MCF 10A (cell line): ENCODE data around the gene RTKN2. TPM values are rescaled to one million over a fixed set of nuclear protein-coding genes. Genes with fewer than 3 reads are reported as not detected.
A peak's percentile ranks its signal among the peaks of the same experiment; 100 is the strongest.

Source experiments
- BruUV-seq: library from RNA; stranded (reverse); fragments of 400-500 nt; replicated peaks from 2 replicates; lab custom pipeline; 2021; lab: Mats Ljungman, UMichigan
- CTCF ChIA-PET: fragments of 300-600 bp; sonication (Branson Sonifier 250); formaldehyde crosslinking; extraction: SDS; loops from one replicate; lab custom pipeline; 2021; ENCODE audit warnings: antibody characterized with exemption, inconsistent platforms; lab: Yijun Ruan, JAX
- POLR2A ChIA-PET: fragments of 300-600, 350-650 bp; sonication (Branson Sonifier 250); formaldehyde crosslinking; extraction: SDS; loops from one replicate; lab custom pipeline; 2020; ENCODE audit warnings: antibody characterized with exemption, inconsistent platforms; lab: Yijun Ruan, JAX
- DNase-seq: peaks from one replicate; pipeline ENCODE4 v3.0.0-alpha.2; 2018; ENCODE audit not compliant: unreplicated experiment
- H3K27ac Mint-ChIP-seq: one replicate; pipeline ENCODE4 v1.8.0; 2022; ENCODE audit warnings: mild to moderate bottlenecking, low read depth, mixed read lengths; ENCODE audit not compliant: unreplicated experiment
- H3K27me3 Mint-ChIP-seq: one replicate; pipeline ENCODE4 v1.8.0; 2022; ENCODE audit warnings: mixed read lengths; ENCODE audit not compliant: insufficient read depth, unreplicated experiment
- H3K36me3 Mint-ChIP-seq: one replicate; pipeline ENCODE4 v1.8.0; 2022; ENCODE audit warnings: mild to moderate bottlenecking, moderate library complexity, mixed read lengths; ENCODE audit not compliant: insufficient read depth, unreplicated experiment
- H3K4me1 Mint-ChIP-seq: one replicate; pipeline ENCODE4 v1.8.0; 2022; ENCODE audit warnings: mixed read lengths; ENCODE audit not compliant: insufficient read depth, unreplicated experiment
- H3K4me3 Mint-ChIP-seq: one replicate; pipeline ENCODE4 v1.8.0; 2022; ENCODE audit warnings: mild to moderate bottlenecking, moderate library complexity, mixed read lengths; ENCODE audit not compliant: unreplicated experiment
- H3K9me3 Mint-ChIP-seq: one replicate; pipeline ENCODE4 v1.8.0; 2022; ENCODE audit warnings: mixed read lengths; ENCODE audit not compliant: unreplicated experiment
- intact Hi-C: fragments of 100-400 bp; cut with micrococcal nuclease; formaldehyde crosslinking; loops from 2 replicates; pipeline ENCODE4 v1.14.1; 2022
- total RNA-seq: library from RNA; stranded (reverse); gene quantifications from 2 replicates; pipeline ENCODE4 v1.2.3, GENCODE V29; 2022
- TF ChIP-seq, protein P1 (sequence below): fragments of 200-600 bp; IDR thresholded peaks from one replicate; pipeline ENCODE4 v1.8.0; 2022; ENCODE audit warnings: antibody characterized with exemption, mild to moderate bottlenecking; ENCODE audit not compliant: unreplicated experiment

The RTKN2 gene
- total RNA-seq, 1 experiment from 2014 or later: 2.6 TPM

DNA sequence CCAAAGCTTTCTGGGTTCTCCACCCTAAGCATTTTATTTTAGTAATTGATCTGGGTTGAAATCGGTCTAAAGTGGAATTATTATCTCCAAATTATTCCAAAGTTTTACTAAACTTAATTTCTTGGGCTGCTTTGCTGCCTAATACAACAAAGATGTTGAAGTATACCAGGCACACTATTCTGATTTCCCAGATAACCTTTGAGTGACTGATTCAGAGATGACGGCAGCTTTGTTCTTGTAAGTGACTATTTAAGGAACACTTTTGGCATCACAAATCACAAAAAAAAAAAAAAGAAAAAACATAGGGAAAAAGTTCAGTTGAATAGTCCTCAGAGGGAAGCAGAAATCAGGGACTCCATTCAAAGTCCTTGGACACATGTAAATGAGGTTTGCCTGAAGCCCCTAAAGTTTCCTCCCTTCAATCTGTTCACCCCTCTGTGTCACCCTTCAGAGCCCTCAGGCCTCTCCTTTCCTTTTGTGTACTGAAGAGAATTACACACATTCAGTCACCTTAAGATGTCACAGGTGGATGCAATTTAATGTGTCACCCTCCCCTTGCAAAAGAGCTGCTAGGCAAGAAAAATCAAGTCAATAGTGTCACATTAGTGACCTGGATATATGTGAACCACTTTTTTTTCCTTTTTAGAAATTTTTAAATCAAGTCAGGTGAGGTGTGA lies 81.5 kb downstream of the RTKN2 start:
- TF ChIP-seq, protein P1, sequence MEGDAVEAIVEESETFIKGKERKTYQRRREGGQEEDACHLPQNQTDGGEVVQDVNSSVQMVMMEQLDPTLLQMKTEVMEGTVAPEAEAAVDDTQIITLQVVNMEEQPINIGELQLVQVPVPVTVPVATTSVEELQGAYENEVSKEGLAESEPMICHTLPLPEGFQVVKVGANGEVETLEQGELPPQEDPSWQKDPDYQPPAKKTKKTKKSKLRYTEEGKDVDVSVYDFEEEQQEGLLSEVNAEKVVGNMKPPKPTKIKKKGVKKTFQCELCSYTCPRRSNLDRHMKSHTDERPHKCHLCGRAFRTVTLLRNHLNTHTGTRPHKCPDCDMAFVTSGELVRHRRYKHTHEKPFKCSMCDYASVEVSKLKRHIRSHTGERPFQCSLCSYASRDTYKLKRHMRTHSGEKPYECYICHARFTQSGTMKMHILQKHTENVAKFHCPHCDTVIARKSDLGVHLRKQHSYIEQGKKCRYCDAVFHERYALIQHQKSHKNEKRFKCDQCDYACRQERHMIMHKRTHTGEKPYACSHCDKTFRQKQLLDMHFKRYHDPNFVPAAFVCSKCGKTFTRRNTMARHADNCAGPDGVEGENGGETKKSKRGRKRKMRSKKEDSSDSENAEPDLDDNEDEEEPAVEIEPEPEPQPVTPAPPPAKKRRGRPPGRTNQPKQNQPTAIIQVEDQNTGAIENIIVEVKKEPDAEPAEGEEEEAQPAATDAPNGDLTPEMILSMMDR: no peak
- no peaks in the 10 kb centered on the region for H3K4me1 Mint-ChIP-seq
- intact Hi-C loops: no loop called here
- no peaks in the 10 kb centered on the region for H3K27me3 Mint-ChIP-seq
- H3K36me3 Mint-ChIP-seq: no peaks in the 10 kb centered on the region
- H3K27ac Mint-ChIP-seq: peak overlapping the region; percentile 19
- H3K4me3 Mint-ChIP-seq: no peak overlapping the region
- ChIA-PET POLR2A (no interaction called here), CTCF (interaction anchor here (0.6 kb wide), 1 partner anchor 538 kb away, joined by 3 read pairs; no protein-coding TSS in a partner anchor)
- no peaks in the 10 kb centered on the region for H3K9me3 Mint-ChIP-seq
- no TSS peak for BruUV-seq
- no peak for DNase-seq

DNA sequence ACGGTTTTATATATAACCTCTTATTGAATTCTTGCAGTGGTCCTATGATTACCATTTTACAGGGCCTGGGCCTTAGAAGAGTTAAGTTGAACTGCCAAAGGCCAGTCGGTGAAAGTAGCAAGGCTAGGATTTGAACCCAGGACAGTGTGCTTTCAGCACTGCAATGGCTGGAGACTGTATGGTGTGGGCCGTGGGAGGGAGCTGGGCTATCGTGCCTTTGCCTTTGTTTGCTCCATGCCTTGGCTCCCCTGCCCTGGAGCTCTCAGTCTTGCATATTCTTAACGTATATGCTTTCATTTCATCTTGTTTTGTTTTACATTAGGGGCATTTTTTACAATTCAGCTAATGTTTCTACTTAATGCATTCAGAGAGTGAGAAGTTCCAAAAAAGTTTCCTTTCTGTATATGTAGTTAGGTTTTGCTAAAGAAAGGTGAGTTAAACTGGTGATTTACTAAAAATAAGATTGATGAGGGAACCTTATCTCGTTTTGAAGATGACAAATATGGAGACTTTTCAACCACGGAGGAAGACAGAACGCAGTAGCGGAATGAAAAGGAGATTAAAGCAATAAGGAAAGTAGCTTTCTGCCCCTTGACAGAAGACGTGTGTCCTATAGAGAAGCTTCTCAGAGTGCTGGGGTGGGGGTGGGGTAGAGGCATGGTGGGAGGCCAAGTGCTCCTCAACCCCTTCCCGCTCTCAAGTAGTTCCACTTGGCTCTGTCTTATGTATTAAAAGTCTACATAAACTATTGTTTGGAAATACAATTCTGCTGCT lies 82.5 kb downstream of the RTKN2 start:
- H3K9me3 Mint-ChIP-seq: peaks cover 3% of the 10 kb centered on the region
- no peaks in the 10 kb centered on the region for H3K27me3 Mint-ChIP-seq
- H3K36me3 Mint-ChIP-seq: no peaks in the 10 kb centered on the region
- ChIA-PET CTCF (no interaction called here), POLR2A (no interaction called here)
- H3K4me1 Mint-ChIP-seq: no peaks in the 10 kb centered on the region
- no peak overlapping the region for H3K4me3 Mint-ChIP-seq
- DNase-seq: no peak
- BruUV-seq: no TSS peak
- no peak overlapping the region for H3K27ac Mint-ChIP-seq
- TF ChIP-seq, protein P1: no peak
- intact Hi-C loops: no loop called here

DNA sequence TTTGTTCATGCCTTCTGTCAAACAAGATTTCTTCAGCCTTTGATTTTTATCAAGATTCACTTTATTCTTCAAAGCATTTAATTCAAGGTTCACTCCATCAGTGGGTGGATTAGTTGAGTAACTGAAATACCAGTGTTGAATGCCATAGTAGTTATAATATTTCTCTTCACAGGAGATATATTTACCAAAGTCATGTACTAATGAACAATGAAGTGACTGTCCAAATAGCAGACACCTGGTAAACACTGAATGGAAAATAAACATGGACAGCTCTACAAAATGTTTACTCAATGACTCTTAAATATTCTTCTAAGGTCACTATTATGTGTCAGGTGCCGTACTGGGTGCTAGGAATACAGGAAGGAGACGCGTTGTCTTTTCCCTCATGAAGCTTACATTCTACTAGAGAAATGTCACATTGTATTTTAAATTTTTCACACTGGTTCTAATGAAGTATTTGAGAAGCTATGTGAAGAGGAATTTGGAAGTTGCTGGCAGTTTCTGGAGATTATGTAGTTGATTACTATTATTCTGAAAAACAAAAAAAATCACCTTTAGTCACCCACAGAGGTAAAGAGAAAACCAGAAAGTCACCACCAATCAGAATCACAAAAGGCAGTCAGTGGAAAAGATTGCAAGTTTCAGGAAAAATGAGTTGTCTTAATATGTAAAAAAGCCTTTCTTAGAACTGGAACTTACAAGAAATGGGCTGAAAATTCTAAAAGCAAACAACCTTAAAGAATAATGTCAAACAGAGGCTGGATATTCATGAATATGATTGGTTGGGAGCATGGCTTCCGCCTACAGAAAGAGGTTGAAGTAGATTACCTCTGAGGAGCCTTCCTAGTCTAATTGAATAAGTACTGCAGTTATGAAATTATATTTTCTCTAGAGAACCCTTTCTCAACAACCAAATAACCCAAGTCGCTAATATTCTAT lies 84.5 kb downstream of the RTKN2 start:
- BruUV-seq: no TSS peak
- DNase-seq: no peak
- no peak overlapping the region for H3K27ac Mint-ChIP-seq
- H3K4me1 Mint-ChIP-seq: no peaks in the 10 kb centered on the region
- intact Hi-C loops: no loop called here
- peaks cover 10% of the 10 kb centered on the region for H3K9me3 Mint-ChIP-seq
- H3K27me3 Mint-ChIP-seq: no peaks in the 10 kb centered on the region
- CTCF ChIA-PET: interaction anchor here (0.8 to 0.9 kb wide), 2 partner anchors 14 to 148 kb away, joined by 3 to 4 read pairs; no protein-coding TSS in a partner anchor
- POLR2A ChIA-PET: no interaction called here
- H3K36me3 Mint-ChIP-seq: no peaks in the 10 kb centered on the region
- TF ChIP-seq, protein P1: no peak
- no peak overlapping the region for H3K4me3 Mint-ChIP-seq
